GM12801 (cell line): Measurements from ENCODE around the gene ATRAID.

ENCODE experiments used
- CTCF ChIP-seq: IDR thresholded peaks from one replicate; pipeline ENCODE4 v1.5.1; 2011; ENCODE audit warnings: control low read depth; ENCODE audit not compliant: insufficient read length; ENCODE audit errors: extremely low read depth

The ATRAID gene

GRCh38 chr2:27186613-27187345 lies 25.1 kb upstream of the ATRAID start:
- no peak for TF ChIP-seq CTCF

- TF ChIP-seq CTCF: no peak
Observed at GRCh38 chr2:27189989-27190388, 21.9 kb upstream of the ATRAID start.

GRCh38 chr2:27191070-27191829 lies 20.6 kb upstream of the ATRAID start:
- TF ChIP-seq CTCF: no peak

GRCh38 chr2:27194538-27195354 lies 17.1 kb upstream of the ATRAID start:
- TF ChIP-seq CTCF: no peak

GRCh38 chr2:27198627-27199026 lies 13.2 kb upstream of the ATRAID start:
- TF ChIP-seq CTCF: no peak

GRCh38 chr2:27199241-27199640 lies 12.6 kb upstream of the ATRAID start:
- no peak for TF ChIP-seq CTCF

- TF ChIP-seq CTCF: no peak
Observed at GRCh38 chr2:27201675-27202074, 10.2 kb upstream of the ATRAID start.
